MCF 10A (cell line): ENCODE results near the gene JAKMIP2. TPM values are rescaled to one million over a fixed set of nuclear protein-coding genes. Genes with fewer than 3 reads are reported as not detected.
"Not testable (repeated sequence)": the region's sequence is repeated elsewhere in the genome, so short reads cannot be mapped to it uniquely, and the experiment has no call there.

Experiments used
- Bru-seq: library from RNA; stranded (reverse); fragments of 400-500 nt; gene quantifications from one replicate; lab custom pipeline; 2021; lab: Mats Ljungman, UMichigan
- BruChase-seq, 2 experiments: library from RNA; stranded (reverse); fragments of 400-500 nt; gene quantifications; one replicate each; lab custom pipeline; 2021; lab: Mats Ljungman, UMichigan
- BruUV-seq: library from RNA; stranded (reverse); fragments of 400-500 nt; replicated peaks from 2 replicates; lab custom pipeline; 2021; lab: Mats Ljungman, UMichigan
- CTCF ChIA-PET: fragments of 300-600 bp; sonication (Branson Sonifier 250); formaldehyde crosslinking; extraction: SDS; loops from one replicate; lab custom pipeline; 2021; ENCODE audit warnings: antibody characterized with exemption, inconsistent platforms; lab: Yijun Ruan, JAX
- POLR2A ChIA-PET: fragments of 300-600, 350-650 bp; sonication (Branson Sonifier 250); formaldehyde crosslinking; extraction: SDS; loops from one replicate; lab custom pipeline; 2020; ENCODE audit warnings: antibody characterized with exemption, inconsistent platforms; lab: Yijun Ruan, JAX
- DNase-seq: peaks from one replicate; pipeline ENCODE4 v3.0.0-alpha.2; 2018; ENCODE audit not compliant: unreplicated experiment
- H3K27ac Mint-ChIP-seq: one replicate; pipeline ENCODE4 v1.8.0; 2022; ENCODE audit warnings: mild to moderate bottlenecking, low read depth, mixed read lengths; ENCODE audit not compliant: unreplicated experiment
- H3K27me3 Mint-ChIP-seq: one replicate; pipeline ENCODE4 v1.8.0; 2022; ENCODE audit warnings: mixed read lengths; ENCODE audit not compliant: insufficient read depth, unreplicated experiment
- H3K36me3 Mint-ChIP-seq: one replicate; pipeline ENCODE4 v1.8.0; 2022; ENCODE audit warnings: mild to moderate bottlenecking, moderate library complexity, mixed read lengths; ENCODE audit not compliant: insufficient read depth, unreplicated experiment
- H3K4me1 Mint-ChIP-seq: one replicate; pipeline ENCODE4 v1.8.0; 2022; ENCODE audit warnings: mixed read lengths; ENCODE audit not compliant: insufficient read depth, unreplicated experiment
- H3K4me3 Mint-ChIP-seq: one replicate; pipeline ENCODE4 v1.8.0; 2022; ENCODE audit warnings: mild to moderate bottlenecking, moderate library complexity, mixed read lengths; ENCODE audit not compliant: unreplicated experiment
- H3K9me3 Mint-ChIP-seq: one replicate; pipeline ENCODE4 v1.8.0; 2022; ENCODE audit warnings: mixed read lengths; ENCODE audit not compliant: unreplicated experiment
- intact Hi-C: fragments of 100-400 bp; cut with micrococcal nuclease; formaldehyde crosslinking; loops from 2 replicates; pipeline ENCODE4 v1.14.1; 2022
- long read RNA-seq: library from polyadenylated mRNA; stranded (forward); transcript quantifications from one replicate; pipeline ENCODE4 v2.0.0, GENCODE V29; 2022
- total RNA-seq: library from RNA; stranded (reverse); gene quantifications from 2 replicates; pipeline ENCODE4 v1.2.3, GENCODE V29; 2022
- TF ChIP-seq, protein P1 (sequence below): fragments of 200-600 bp; IDR thresholded peaks from one replicate; pipeline ENCODE4 v1.8.0; 2022; ENCODE audit warnings: antibody characterized with exemption, mild to moderate bottlenecking; ENCODE audit not compliant: unreplicated experiment

Gene JAKMIP2
- total RNA-seq = not detected in 2 replicates
- percentile 5 among the genes with signal in this experiment for Bru-seq, nascent RNA
- percentile 3 among the genes with signal in this experiment for BruChase-seq, experiment 1, labeled RNA remaining after a 6-hour chase
- percentile 5 among the genes with signal in this experiment for BruChase-seq, experiment 2, labeled RNA remaining after a 2-hour chase
- long read RNA-seq = 0 reads

GRCh38 chr5:147782110-147783028 is at the start of gene JAKMIP2:
Gene JAKMIP2 (minus strand): TSS chr5:147782728. CDS start chr5:147671806, 110,922 bp downstream.
- TF ChIP-seq, protein P1, sequence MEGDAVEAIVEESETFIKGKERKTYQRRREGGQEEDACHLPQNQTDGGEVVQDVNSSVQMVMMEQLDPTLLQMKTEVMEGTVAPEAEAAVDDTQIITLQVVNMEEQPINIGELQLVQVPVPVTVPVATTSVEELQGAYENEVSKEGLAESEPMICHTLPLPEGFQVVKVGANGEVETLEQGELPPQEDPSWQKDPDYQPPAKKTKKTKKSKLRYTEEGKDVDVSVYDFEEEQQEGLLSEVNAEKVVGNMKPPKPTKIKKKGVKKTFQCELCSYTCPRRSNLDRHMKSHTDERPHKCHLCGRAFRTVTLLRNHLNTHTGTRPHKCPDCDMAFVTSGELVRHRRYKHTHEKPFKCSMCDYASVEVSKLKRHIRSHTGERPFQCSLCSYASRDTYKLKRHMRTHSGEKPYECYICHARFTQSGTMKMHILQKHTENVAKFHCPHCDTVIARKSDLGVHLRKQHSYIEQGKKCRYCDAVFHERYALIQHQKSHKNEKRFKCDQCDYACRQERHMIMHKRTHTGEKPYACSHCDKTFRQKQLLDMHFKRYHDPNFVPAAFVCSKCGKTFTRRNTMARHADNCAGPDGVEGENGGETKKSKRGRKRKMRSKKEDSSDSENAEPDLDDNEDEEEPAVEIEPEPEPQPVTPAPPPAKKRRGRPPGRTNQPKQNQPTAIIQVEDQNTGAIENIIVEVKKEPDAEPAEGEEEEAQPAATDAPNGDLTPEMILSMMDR = no peak
- no peaks in the 10 kb centered on the region for H3K36me3 Mint-ChIP-seq
- no peak for DNase-seq
- no peaks in the 10 kb centered on the region for H3K4me1 Mint-ChIP-seq
- intact Hi-C loops = no loop called here
- no peak within 1 kb of the TSS for H3K4me3 Mint-ChIP-seq
- H3K27ac Mint-ChIP-seq = no peak within 1 kb of the TSS
- ChIA-PET POLR2A (no interaction called here), CTCF (interaction anchor here (0.6 to 0.7 kb wide), 3 partner anchors 20 to 40 kb away, joined by 3 to 5 read pairs (median 3); no protein-coding TSS in a partner anchor)
- H3K9me3 Mint-ChIP-seq = no peaks in the 10 kb centered on the region
- BruUV-seq = no TSS peak
- peaks cover 54% of the 10 kb centered on the region for H3K27me3 Mint-ChIP-seq

GRCh38 chr5:147831465-147831864 is 48.9 kb upstream of the JAKMIP2 start, which contains the start of gene SPINK1:
Gene SPINK1 (minus strand): TSS chr5:147831671. CDS start chr5:147831577, 94 bp downstream.
- TF ChIP-seq, protein P1 = no peak
- no peaks in the 10 kb centered on the region for H3K27me3 Mint-ChIP-seq
- no peak within 1 kb of the TSS for H3K4me3 Mint-ChIP-seq
- DNase-seq = no peak
- no peak within 1 kb of the TSS for H3K27ac Mint-ChIP-seq
- H3K36me3 Mint-ChIP-seq = no peaks in the 10 kb centered on the region
- H3K4me1 Mint-ChIP-seq = peaks cover 29% of the 10 kb centered on the region
- no TSS peak for BruUV-seq
- ChIA-PET CTCF (interaction anchor here (0.9 to 5.9 kb wide), 4 partner anchors 9 to 203 kb away, joined by 3 to 34 read pairs (median 14); no protein-coding TSS in a partner anchor), POLR2A (interaction anchor here (1.4 kb wide), 1 partner anchor 12 kb away, joined by 4 read pairs; no protein-coding TSS in a partner anchor)
- intact Hi-C loops = no loop called here
- no peaks in the 10 kb centered on the region for H3K9me3 Mint-ChIP-seq

DNA sequence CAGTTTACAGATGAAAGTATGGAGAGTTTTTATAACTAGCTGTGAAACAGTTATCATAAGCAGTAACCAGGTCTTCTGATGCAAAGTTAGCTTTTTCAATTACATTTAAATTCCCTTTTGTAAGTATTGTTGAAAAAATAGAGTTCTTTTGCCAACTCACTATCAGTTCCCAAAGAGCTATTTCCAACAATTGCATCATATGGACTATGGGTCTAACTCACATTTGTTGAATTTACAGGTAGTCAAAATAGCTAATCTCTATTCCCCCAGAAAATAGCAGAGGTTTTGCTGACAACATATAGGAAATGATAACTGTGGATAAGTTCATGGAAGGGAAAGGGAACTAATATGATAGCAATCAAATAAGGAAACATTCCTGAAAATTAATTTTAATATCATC is 47.5 kb upstream of the JAKMIP2 start:
- no peaks in the 10 kb centered on the region for H3K27me3 Mint-ChIP-seq
- H3K27ac Mint-ChIP-seq = peak overlapping the region; percentile 53
- no peak for DNase-seq
- no peak overlapping the region for H3K4me3 Mint-ChIP-seq
- ChIA-PET POLR2A (interaction anchor here (0.6 to 1.0 kb wide), 2 partner anchors 182 to 1256 kb away, joined by 3 read pairs; no protein-coding TSS in a partner anchor), CTCF (interaction anchor here (0.6 to 5.9 kb wide), 4 partner anchors 31 to 253 kb away, joined by 3 to 34 read pairs (median 5); no protein-coding TSS in a partner anchor)
- intact Hi-C loops = no loop called here
- H3K36me3 Mint-ChIP-seq = no peaks in the 10 kb centered on the region
- TF ChIP-seq, protein P1 = no peak
- no TSS peak for BruUV-seq
- H3K4me1 Mint-ChIP-seq = peaks cover 15% of the 10 kb centered on the region
- no peaks in the 10 kb centered on the region for H3K9me3 Mint-ChIP-seq

GRCh38 chr5:147827017-147827416 is 44.5 kb upstream of the JAKMIP2 start:
- DNase-seq, H3K27me3 Mint-ChIP-seq, H3K36me3 Mint-ChIP-seq, H3K27ac Mint-ChIP-seq, H3K9me3 Mint-ChIP-seq, intact Hi-C loops, BruUV-seq, H3K4me3 Mint-ChIP-seq: not testable (repeated sequence)
- peaks cover 14% of the 10 kb centered on the region for H3K4me1 Mint-ChIP-seq
- ChIA-PET CTCF (interaction anchor here (1.1 to 6.9 kb wide), 4 partner anchors 65 to 196 kb away, joined by 3 to 298 read pairs (median 4); no protein-coding TSS in a partner anchor), POLR2A (interaction anchor here (1.1 kb wide), 1 partner anchor 14 kb away, joined by 3 read pairs; no protein-coding TSS in a partner anchor)
